Smooth muscle cell (in vitro differentiated cells): ENCODE measurements around the gene CHRNB2. TPM values are rescaled to one million over a fixed set of nuclear protein-coding genes. Genes with fewer than 3 reads are reported as not detected.

Experiments used
- DNase-seq: peaks from one replicate; lab custom pipeline; 2025; ENCODE audit not compliant: unreplicated experiment; lab: John Stamatoyannopoulos, UW
- H2AFZ ChIP-seq: fragments of 200-600 bp; sonication (generic); 2 replicates; pipeline ENCODE4 v1.6.0; 2016; ENCODE audit warnings: antibody characterized with exemption, low read depth, mild to moderate bottlenecking
- H3F3A ChIP-seq: fragments of 200-600 bp; sonication (generic); 2 replicates; pipeline ENCODE4 v1.6.0; 2017; ENCODE audit warnings: antibody characterized with exemption, low read depth
- H3K27ac ChIP-seq: fragments of 200-600 bp; sonication (generic); 2 replicates; pipeline ENCODE4 v1.5.1; 2016; ENCODE audit warnings: low read depth, mild to moderate bottlenecking
- H3K27me3 ChIP-seq: fragments of 200-600 bp; sonication (generic); 2 replicates; pipeline ENCODE4 v1.6.1; 2016; ENCODE audit warnings: low read depth, mild to moderate bottlenecking
- H3K36me3 ChIP-seq: fragments of 200-600 bp; sonication (generic); 2 replicates; pipeline ENCODE4 v1.5.1; 2016; ENCODE audit warnings: low read depth
- H3K4me1 ChIP-seq: fragments of 200-600 bp; sonication (generic); 2 replicates; pipeline ENCODE4 v1.5.1; 2016; ENCODE audit warnings: low read depth
- H3K4me2 ChIP-seq: fragments of 200-600 bp; sonication (generic); 2 replicates; pipeline ENCODE4 v1.6.0; 2016; ENCODE audit warnings: mild to moderate bottlenecking
- H3K4me3 ChIP-seq: fragments of 200-600 bp; sonication (generic); 2 replicates; pipeline ENCODE4 v1.5.1; 2016; ENCODE audit warnings: mild to moderate bottlenecking
- H3K79me2 ChIP-seq: fragments of 200-600 bp; sonication (generic); 2 replicates; pipeline ENCODE4 v1.6.0; 2016; ENCODE audit warnings: low read depth, mild to moderate bottlenecking
- H3K9ac ChIP-seq: fragments of 200-600 bp; sonication (generic); 2 replicates; pipeline ENCODE4 v1.6.0; 2016; ENCODE audit warnings: low read depth
- H3K9me3 ChIP-seq: fragments of 200-600 bp; sonication (generic); replicated peaks from 2 replicates; pipeline ENCODE4 v1.5.1; 2016; ENCODE audit warnings: low read depth
- H4K20me1 ChIP-seq: fragments of 200-600 bp; sonication (generic); 2 replicates; pipeline ENCODE4 v1.6.0; 2016; ENCODE audit warnings: low read depth
- CTCF ChIP-seq: fragments of 200-600 bp; sonication (generic); IDR thresholded peaks from 2 replicates; pipeline ENCODE4 v1.5.1; 2017; ENCODE audit warnings: borderline replicate concordance, mild to moderate bottlenecking, antibody characterized with exemption; ENCODE audit not compliant: insufficient read depth, poor library complexity, severe bottlenecking
- WGBS: methylation state at CpG from one replicate; pipeline ENCODE4 v1.1.7; 2016; ENCODE audit warnings: low lambda C conversion rate; 5-methylcytosine and 5-hydroxymethylcytosine counted together
- polyA plus RNA-seq: library from polyadenylated mRNA; unstranded; fragments of >200 nt; fragmentation: Nextera tagmentation; extraction: Ambion mirVana; gene quantifications from 2 replicates; pipeline ENCODE4 v1.2.1, GENCODE V29; 2016
- total RNA-seq: library from RNA; depleted of rRNA; stranded (reverse); fragments of >200 nt; gene quantifications from 2 replicates; pipeline ENCODE4 v1.2.3, GENCODE V29; 2014

CHRNB2 gene
- total RNA-seq (1.8 TPM in 1 of 2 replicates, not detected in the other), polyA plus RNA-seq (not detected in 2 replicates)

- whole genome bisulfite sequencing: 7% methylated on average over 49 of the region's 53 CpGs
- TF ChIP-seq CTCF: no peak
- Histone ChIP-seq H3F3A (no peaks in the 10 kb centered on the region), H3K27ac (no peak within 1 kb of the TSS), H3K36me3 (no peaks in the 10 kb centered on the region), H3K9ac (no peak within 1 kb of the TSS), H3K79me2 (no peaks in the 10 kb centered on the region), H2AFZ (no peak within 1 kb of the TSS), H3K4me2 (peak within 1 kb of the TSS; percentile 82), H3K9me3 (no peaks in the 10 kb centered on the region), H3K4me1 (peaks cover 4% of the 10 kb centered on the region), H3K4me3 (peak within 1 kb of the TSS; percentile 34), H4K20me1 (no peaks in the 10 kb centered on the region), H3K27me3 (peaks cover 54% of the 10 kb centered on the region)
- peak; percentile 34 for DNase-seq
Measured at GRCh38 chr1:154567386-154568156, at the start of gene CHRNB2. TSS of gene CHRNB2 (plus strand) at chr1:154567778. CDS start at chr1:154568045, 267 bp downstream.

- Histone ChIP-seq H4K20me1 (no peaks in the 10 kb centered on the region), H3K9ac (no peak overlapping the region), H3K27me3 (peaks cover 24% of the 10 kb centered on the region), H3K4me1 (no peaks in the 10 kb centered on the region), H3K27ac (no peak overlapping the region), H3K4me3 (no peak overlapping the region), H3K79me2 (no peaks in the 10 kb centered on the region), H3F3A (no peaks in the 10 kb centered on the region), H3K36me3 (no peaks in the 10 kb centered on the region), H3K9me3 (no peaks in the 10 kb centered on the region), H3K4me2 (no peak overlapping the region), H2AFZ (no peak overlapping the region)
- TF ChIP-seq CTCF: no peak
- WGBS: 60% methylated on average over 9 of the region's 9 CpGs
- no peak for DNase-seq
Measured at GRCh38 chr1:154519591-154519991, 48.0 kb upstream of the CHRNB2 start.

GRCh38 chr1:154520333-154520732, 47.2 kb upstream of the CHRNB2 start:
- H2AFZ ChIP-seq: peak overlapping the region; percentile 54
- DNase-seq: no peak
- no peak overlapping the region for H3K27ac ChIP-seq
- no peaks in the 10 kb centered on the region for H3K4me1 ChIP-seq
- no peaks in the 10 kb centered on the region for H3K9me3 ChIP-seq
- no peaks in the 10 kb centered on the region for H3K36me3 ChIP-seq
- no peaks in the 10 kb centered on the region for H3F3A ChIP-seq
- no peak overlapping the region for H3K9ac ChIP-seq
- H3K27me3 ChIP-seq: peaks cover 24% of the 10 kb centered on the region
- 72% methylated on average over 3 of the region's 3 CpGs for WGBS
- H3K4me3 ChIP-seq: no peak overlapping the region
- TF ChIP-seq CTCF: no peak
- no peak overlapping the region for H3K4me2 ChIP-seq
- H4K20me1 ChIP-seq: no peaks in the 10 kb centered on the region
- H3K79me2 ChIP-seq: no peaks in the 10 kb centered on the region

- TF ChIP-seq CTCF: no peak
- peaks cover 17% of the 10 kb centered on the region for H3K27me3 ChIP-seq
- no peak overlapping the region for H3K9ac ChIP-seq
- H3K4me2 ChIP-seq: no peak overlapping the region
- 71% methylated on average over 3 of the region's 3 CpGs for WGBS
- no peak overlapping the region for H3K27ac ChIP-seq
- H3K4me3 ChIP-seq: no peak overlapping the region
- H4K20me1 ChIP-seq: no peaks in the 10 kb centered on the region
- DNase-seq: no peak
- H3K36me3 ChIP-seq: no peaks in the 10 kb centered on the region
- H3F3A ChIP-seq: no peaks in the 10 kb centered on the region
- H3K9me3 ChIP-seq: no peaks in the 10 kb centered on the region
- H3K79me2 ChIP-seq: no peaks in the 10 kb centered on the region
- no peak overlapping the region for H2AFZ ChIP-seq
- H3K4me1 ChIP-seq: no peaks in the 10 kb centered on the region
Measured at GRCh38 chr1:154521695-154522094, 45.9 kb upstream of the CHRNB2 start.
